Stimulated activated CD8-positive, alpha-beta memory T cell treated with anti-CD3 and anti-CD28 coated beads, Interleukin-7, amount 100 ng/mL, for 48 hours (primary cell): ENCODE measurements around the gene SLC43A3.
"Not testable (repeated sequence)": the region's sequence is repeated elsewhere in the genome, so short reads cannot be mapped to it uniquely, and the experiment has no call there.

Experiments
- DNase-seq, 2 donors: peaks; one replicate each; pipeline ENCODE4 v3.0.0-alpha.2; 2020; ENCODE audit warnings: low read depth in 1 of 2; ENCODE audit errors: extremely low read depth in 1 of 2

Gene SLC43A3

GRCh38 chr11:57407941-57408475 lies 18.9 kb downstream of the SLC43A3 start:
- no peak for DNase-seq

- DNase-seq, result no peak
These were observed 19.7 kb downstream of the SLC43A3 start for GRCh38 chr11:57407010-57407920.

GRCh38 chr11:57406337-57406904 lies 20.5 kb downstream of the SLC43A3 start:
- DNase-seq, result peak in 1 of 2 donors; percentile 42

GRCh38 chr11:57405271-57405860 lies 21.6 kb downstream of the SLC43A3 start:
- DNase-seq, result no peak

- DNase-seq, result no peak
These were observed 23.1 kb downstream of the SLC43A3 start for GRCh38 chr11:57403802-57404147.

- DNase-seq, result not testable (repeated sequence)
These were observed 23.7 kb downstream of the SLC43A3 start for GRCh38 chr11:57403003-57403801.

- no peak for DNase-seq
These were observed 24.5 kb downstream of the SLC43A3 start for GRCh38 chr11:57402188-57403002.

- DNase-seq, result no peak
These were observed 26.8 kb downstream of the SLC43A3 start for GRCh38 chr11:57399972-57400578.

- DNase-seq, result no peak
These were observed 27.7 kb downstream of the SLC43A3 start for GRCh38 chr11:57399221-57399620.

GRCh38 chr11:57397394-57397990 lies 29.4 kb downstream of the SLC43A3 start:
- no peak for DNase-seq

- DNase-seq, result no peak
These were observed 30.2 kb downstream of the SLC43A3 start for GRCh38 chr11:57396744-57397143.

GRCh38 chr11:57395905-57396623 lies 30.9 kb downstream of the SLC43A3 start:
- DNase-seq, result no peak

- DNase-seq, result no peak
These were observed 32.5 kb downstream of the SLC43A3 start for GRCh38 chr11:57394203-57394965.

GRCh38 chr11:57392763-57393105 lies 34.2 kb downstream of the SLC43A3 start:
- DNase-seq, result no peak

- no peak for DNase-seq
These were observed 34.7 kb downstream of the SLC43A3 start for GRCh38 chr11:57392066-57392762.

GRCh38 chr11:57391539-57391938 lies 35.4 kb downstream of the SLC43A3 start:
- DNase-seq, result no peak

GRCh38 chr11:57391111-57391510 lies 35.8 kb downstream of the SLC43A3 start:
- no peak for DNase-seq
